Kidney (tissue), 14 donors: ENCODE results near the gene DISC1. TPM values are rescaled to one million over a fixed set of nuclear protein-coding genes. Genes with fewer than 3 reads are reported as not detected.

Experiments
- DNase-seq, 5 donors: peaks; one replicate each; pipeline ENCODE4 v3.0.0-alpha.2; 2013 to 2020
- FAIRE-seq: peaks from 2 replicates; lab custom pipeline; 2012; peaks lifted over from hg19 to GRCh38; lab: Jason Lieb, UNC
- H3K27ac ChIP-seq, 2 donors: one replicate each; pipeline ENCODE4 v1.7.0; 2013; ENCODE audit warnings: low read depth in 2 of 2, low read length in 2 of 2, inconsistent platforms in 1 of 2
- H3K27me3 ChIP-seq: one replicate; pipeline ENCODE4 v1.7.1; 2013; ENCODE audit warnings: low read length, inconsistent platforms; ENCODE audit not compliant: control insufficient read depth, insufficient read depth
- H3K36me3 ChIP-seq, 3 donors: one replicate each; pipeline versions ENCODE4 v1.7.0 to v1.7.1; 2013; ENCODE audit warnings: low read length in 3 of 3, control low read depth in 1 of 3, inconsistent platforms in 1 of 3; ENCODE audit not compliant: insufficient read depth in 3 of 3, control insufficient read depth in 2 of 3
- H3K4me1 ChIP-seq, 3 donors: one replicate each; pipeline versions ENCODE4 v1.7.0 to v1.7.1; 2013; ENCODE audit warnings: low read length in 3 of 3, inconsistent platforms in 1 of 3, low read depth in 1 of 3; ENCODE audit not compliant: control insufficient read depth in 2 of 3, insufficient read depth in 2 of 3
- H3K4me3 ChIP-seq, 3 donors: one replicate each; pipeline versions ENCODE4 v1.7.0 to v1.8.1; 2013; ENCODE audit warnings: low read length in 3 of 3, control low read depth in 1 of 3, inconsistent platforms in 1 of 3
- H3K9ac ChIP-seq, 3 donors: one replicate each; pipeline versions ENCODE4 v1.7.0 to v1.7.1; 2013; ENCODE audit warnings: low read length in 3 of 3, control low read depth in 1 of 3, inconsistent platforms in 1 of 3
- H3K9me3 ChIP-seq, 3 donors: one replicate each; pipeline versions ENCODE4 v1.7.0 to v1.7.1; 2013; ENCODE audit warnings: low read length in 3 of 3, control low read depth in 1 of 3, inconsistent platforms in 1 of 3; ENCODE audit not compliant: control insufficient read depth in 2 of 3, insufficient read depth in 1 of 3
- intact Hi-C: fragments of 100-400 bp; cut with DNase I; formaldehyde crosslinking; loops from one replicate; pipeline ENCODE4 v1.11.1; 2022
- polyA plus RNA-seq: library from polyadenylated mRNA; stranded (reverse); fragments of 350-450 nt; fragmentation: Illumina TruSeq; extraction: RNeasy Lipid Tissue Mini Kit (QIAGEN cat#74804); gene quantifications from one replicate; pipeline ENCODE4 v1.2.3, GENCODE V29; 2014; ENCODE audit warnings: low read depth, low replicate concordance; ENCODE audit not compliant: insufficient read depth
- total RNA-seq: library from RNA; stranded (reverse); fragmentation: NEBNext Ultra II Directional; extraction: Animal tissue kit (Norgen Biotek cat#: 25700); gene quantifications from one replicate; pipeline ENCODE4 v1.2.1, GENCODE V29; 2021
- TF ChIP-seq, protein P1 (sequence below): IDR thresholded peaks from 3 replicates; pipeline ENCODE4 v1.5.1; 2012; ENCODE audit warnings: mild to moderate bottlenecking, moderate library complexity, borderline replicate concordance; ENCODE audit not compliant: insufficient read depth; ENCODE audit errors: extremely low read depth
- donor health status: control.
- donor health status: control.
- donor health status: control.
- donor health status: control.
- donor health status: control.
- donor health status: DM: yes; HTN: yes; CAD: no.
- donor health status: Normal renal cell carcinoma (clear cell type).

The DISC1 gene
- total and polyA plus RNA-seq, 2 donors from 2014 or later, result 0.80 to 15.9 TPM

- DNase-seq (no peak), FAIRE-seq (no peak)
- no peak overlapping the region for H3K9ac ChIP-seq
- no peaks in the 10 kb centered on the region for H3K27me3 ChIP-seq
- H3K4me3 ChIP-seq, result no peak overlapping the region
- no peaks in the 10 kb centered on the region for H3K9me3 ChIP-seq
- TF ChIP-seq, protein P1, sequence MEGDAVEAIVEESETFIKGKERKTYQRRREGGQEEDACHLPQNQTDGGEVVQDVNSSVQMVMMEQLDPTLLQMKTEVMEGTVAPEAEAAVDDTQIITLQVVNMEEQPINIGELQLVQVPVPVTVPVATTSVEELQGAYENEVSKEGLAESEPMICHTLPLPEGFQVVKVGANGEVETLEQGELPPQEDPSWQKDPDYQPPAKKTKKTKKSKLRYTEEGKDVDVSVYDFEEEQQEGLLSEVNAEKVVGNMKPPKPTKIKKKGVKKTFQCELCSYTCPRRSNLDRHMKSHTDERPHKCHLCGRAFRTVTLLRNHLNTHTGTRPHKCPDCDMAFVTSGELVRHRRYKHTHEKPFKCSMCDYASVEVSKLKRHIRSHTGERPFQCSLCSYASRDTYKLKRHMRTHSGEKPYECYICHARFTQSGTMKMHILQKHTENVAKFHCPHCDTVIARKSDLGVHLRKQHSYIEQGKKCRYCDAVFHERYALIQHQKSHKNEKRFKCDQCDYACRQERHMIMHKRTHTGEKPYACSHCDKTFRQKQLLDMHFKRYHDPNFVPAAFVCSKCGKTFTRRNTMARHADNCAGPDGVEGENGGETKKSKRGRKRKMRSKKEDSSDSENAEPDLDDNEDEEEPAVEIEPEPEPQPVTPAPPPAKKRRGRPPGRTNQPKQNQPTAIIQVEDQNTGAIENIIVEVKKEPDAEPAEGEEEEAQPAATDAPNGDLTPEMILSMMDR, result no peak
- no peak overlapping the region for H3K27ac ChIP-seq
- H3K36me3 ChIP-seq, result no peaks in the 10 kb centered on the region
- intact Hi-C loops, result no loop called here
- peaks cover 0 to 12% (median 0%) of the 10 kb centered on the region in 3 donors for H3K4me1 ChIP-seq
These were observed 200.0 kb downstream of the DISC1 start for GRCh38 chr1:231826566-231826965.

- Histone ChIP-seq H3K27ac (no peak overlapping the region), H3K4me1 (peaks cover 0 to 12% (median 0%) of the 10 kb centered on the region in 3 donors), H3K36me3 (no peaks in the 10 kb centered on the region), H3K4me3 (no peak overlapping the region), H3K27me3 (no peaks in the 10 kb centered on the region), H3K9ac (no peak overlapping the region), H3K9me3 (no peaks in the 10 kb centered on the region)
- TF ChIP-seq, protein P1, result no peak
- FAIRE-seq, result no peak
- intact Hi-C loops, result no loop called here
- DNase-seq, result no peak
These were observed 200.9 kb downstream of the DISC1 start for GRCh38 chr1:231827337-231828105.

DNA sequence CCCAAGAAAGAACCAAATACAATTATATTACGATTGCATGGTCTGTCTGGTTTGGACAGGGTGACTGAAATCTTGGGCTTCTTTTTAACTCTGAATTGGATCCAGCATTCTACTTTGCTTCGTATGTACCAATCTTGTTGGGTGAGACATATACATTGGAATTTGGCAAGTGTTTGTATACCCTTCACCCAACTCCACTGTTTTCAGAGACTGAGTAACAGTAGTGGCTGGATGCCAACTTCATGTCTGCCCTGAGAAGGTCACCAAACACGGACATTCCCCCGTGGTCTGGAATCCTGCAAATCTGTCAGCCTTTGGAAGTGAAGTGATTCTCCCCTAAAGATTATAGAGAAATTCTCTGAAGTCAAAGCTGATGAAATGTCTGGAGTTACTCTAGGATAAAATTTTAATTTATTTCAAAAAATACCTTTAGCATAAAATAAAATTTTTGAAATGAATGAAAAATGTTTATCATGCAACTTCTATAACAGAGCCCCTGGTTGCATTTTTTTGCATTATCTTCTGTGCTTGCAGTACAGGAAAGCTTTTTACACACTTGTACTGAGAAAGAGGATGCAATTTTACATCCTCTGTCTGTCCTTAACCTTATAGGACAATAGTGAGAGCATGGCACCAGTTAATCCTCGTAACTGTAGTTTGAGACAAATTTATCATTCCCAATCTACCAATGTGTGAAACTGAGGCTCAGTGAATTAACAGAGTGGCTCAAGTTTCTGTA, 201.8 kb downstream of the DISC1 start:
- FAIRE-seq (no peak), DNase-seq (peak in 1 of 5 donors; percentile 30)
- H3K36me3 ChIP-seq, result no peaks in the 10 kb centered on the region
- H3K27me3 ChIP-seq, result no peaks in the 10 kb centered on the region
- H3K4me3 ChIP-seq, result no peak overlapping the region
- intact Hi-C loops, result no loop called here
- H3K9me3 ChIP-seq, result no peaks in the 10 kb centered on the region
- peaks cover 0 to 12% (median 0%) of the 10 kb centered on the region in 3 donors for H3K4me1 ChIP-seq
- H3K27ac ChIP-seq, result no peak overlapping the region
- TF ChIP-seq, protein P1, result no peak
- H3K9ac ChIP-seq, result no peak overlapping the region
